GM21723 (cell line): Measurements from ENCODE around the gene FMN2.
"Not testable (repeated sequence)": the region's sequence is repeated elsewhere in the genome, so short reads cannot be mapped to it uniquely, and the experiment has no call there.

ENCODE experiments used
- ATAC-seq: cut with Tn5 transposase; IDR thresholded peaks from one replicate; pipeline ENCODE4 v1.9.1; 2021; ENCODE audit warnings: mild to moderate bottlenecking, moderate library complexity; ENCODE audit not compliant: unreplicated experiment

Gene FMN2

GRCh38 chr1:240295811-240296210 is 204.1 kb downstream of the FMN2 start:
- no peak for ATAC-seq

GRCh38 chr1:240304466-240304865 is 212.8 kb downstream of the FMN2 start:
- ATAC-seq: no peak

GRCh38 chr1:240306673-240307072 is 215.0 kb downstream of the FMN2 start:
- no peak for ATAC-seq

- ATAC-seq: no peak
Measured at GRCh38 chr1:240308096-240308495, 216.4 kb downstream of the FMN2 start.

GRCh38 chr1:240309769-240310168 is 218.1 kb downstream of the FMN2 start:
- ATAC-seq: no peak

GRCh38 chr1:240310226-240310925 is 218.7 kb downstream of the FMN2 start:
- ATAC-seq: no peak

- ATAC-seq: no peak
Measured at GRCh38 chr1:240312872-240313271, 221.2 kb downstream of the FMN2 start.

- no peak for ATAC-seq
Measured at GRCh38 chr1:240314845-240315801, 223.4 kb downstream of the FMN2 start.

- ATAC-seq: no peak
Measured at GRCh38 chr1:240319998-240320397, 228.3 kb downstream of the FMN2 start.

- ATAC-seq: no peak
Measured at GRCh38 chr1:240320659-240321058, 229.0 kb downstream of the FMN2 start.

- no peak for ATAC-seq
Measured at GRCh38 chr1:240322943-240323342, 231.3 kb downstream of the FMN2 start.

- not testable (repeated sequence) for ATAC-seq
Measured at GRCh38 chr1:240328382-240328781, 236.7 kb downstream of the FMN2 start.

GRCh38 chr1:240329443-240329842 is 237.8 kb downstream of the FMN2 start:
- ATAC-seq: no peak

- ATAC-seq: no peak
Measured at GRCh38 chr1:240332672-240333071, 241.0 kb downstream of the FMN2 start.

- ATAC-seq: no peak
Measured at GRCh38 chr1:240337781-240338180, 246.1 kb downstream of the FMN2 start.

- no peak for ATAC-seq
Measured at GRCh38 chr1:240338837-240339236, 247.2 kb downstream of the FMN2 start.

GRCh38 chr1:240341365-240342250 is 249.9 kb downstream of the FMN2 start:
- no peak for ATAC-seq

GRCh38 chr1:240342251-240342625 is 250.6 kb downstream of the FMN2 start:
- ATAC-seq: no peak

- no peak for ATAC-seq
Measured at GRCh38 chr1:240343045-240343444, 251.4 kb downstream of the FMN2 start.

GRCh38 chr1:240343966-240344365 is 252.3 kb downstream of the FMN2 start:
- no peak for ATAC-seq

GRCh38 chr1:240344918-240345317 is 253.2 kb downstream of the FMN2 start:
- ATAC-seq: no peak
